Endothelial cell of umbilical vein (primary cell): Measurements from ENCODE around the gene MBNL2. TPM values are rescaled to one million over a fixed set of nuclear protein-coding genes. Genes with fewer than 3 reads are reported as not detected.

ENCODE experiments used
- BruUV-seq: library from RNA; stranded (reverse); fragments of 400-500 nt; replicated peaks from 2 replicates; lab custom pipeline; 2021; lab: Mats Ljungman, UMichigan
- CTCF ChIA-PET: fragments of 300-600, 350-600 bp; sonication (Branson Sonifier 250); formaldehyde crosslinking; loops from one replicate; lab custom pipeline; 2021; ENCODE audit warnings: antibody characterized with exemption, inconsistent platforms; lab: Charles Lee
- POLR2A ChIA-PET: fragments of 300-600, 350-600 bp; sonication (Branson Sonifier 250); formaldehyde crosslinking; loops from one replicate; lab custom pipeline; 2021; ENCODE audit warnings: antibody characterized with exemption, inconsistent platforms; lab: Charles Lee
- DNase-seq: peaks from one replicate; pipeline ENCODE4 v3.0.0-alpha.2; 2011; ENCODE audit warnings: low read depth, low spot score
- FAIRE-seq: peaks from 2 replicates; lab custom pipeline; 2011; peaks lifted over from hg19 to GRCh38; lab: Jason Lieb, UNC
- H2AFZ ChIP-seq: 2 replicates; pipeline ENCODE4 v1.6.0; 2012; ENCODE audit warnings: low read depth, low read length, control low read depth, inconsistent platforms
- H3K27ac ChIP-seq: 2 replicates; pipeline ENCODE4 v1.5.1; 2011; ENCODE audit warnings: low read depth, mild to moderate bottlenecking, control low read depth, low read length, moderate library complexity; ENCODE audit not compliant: insufficient read depth
- H3K27me3 ChIP-seq, 2 experiments: 2 replicates each; pipeline versions ENCODE4 v1.6.0 to v1.6.1; 2011; ENCODE audit warnings: low read length in 2 of 2, mixed read lengths in 1 of 2; ENCODE audit not compliant: control insufficient read depth in 2 of 2, insufficient read depth in 2 of 2
- H3K36me3 ChIP-seq, 2 experiments: 2 replicates in 1 of 2; 3 replicates in 1 of 2; pipeline ENCODE4 v1.5.1; 2011; ENCODE audit warnings: low read length in 2 of 2, mild to moderate bottlenecking in 1 of 2, moderate library complexity in 1 of 2; ENCODE audit not compliant: control insufficient read depth in 2 of 2, insufficient read depth in 2 of 2; ENCODE audit errors: extremely low read depth in 1 of 2
- H3K4me1 ChIP-seq: 3 replicates; pipeline ENCODE4 v1.5.1; 2011; ENCODE audit warnings: mild to moderate bottlenecking, low read length; ENCODE audit not compliant: control insufficient read depth, insufficient read depth; ENCODE audit errors: extremely low read depth
- H3K4me2 ChIP-seq: 2 replicates; pipeline ENCODE4 v1.6.1; 2011; ENCODE audit warnings: low read length, control low read depth, mixed read lengths; ENCODE audit not compliant: insufficient read depth
- H3K4me3 ChIP-seq, 3 experiments: fragments of 200-600 bp in 1 of 3; sonication (generic), shearing (Covaris generic) in 1 of 3; replicated peaks in 1 of 3; 2 replicates each; pipeline ENCODE4 v1.5.1; 2011 to 2016; ENCODE audit warnings: control low read depth in 3 of 3, low read length in 3 of 3, mild to moderate bottlenecking in 2 of 3, inconsistent platforms in 1 of 3, low read depth in 1 of 3, moderate library complexity in 1 of 3; ENCODE audit not compliant: insufficient read depth in 1 of 3
- H3K79me2 ChIP-seq: 2 replicates; pipeline ENCODE4 v1.6.0; 2012; ENCODE audit warnings: low read length, inconsistent platforms; ENCODE audit not compliant: control insufficient read depth, insufficient read depth
- H3K9ac ChIP-seq: replicated peaks from 2 replicates; pipeline ENCODE3; 2011; ENCODE audit warnings: low read length, control low read depth; ENCODE audit not compliant: insufficient read depth; ENCODE audit errors: extremely low read depth
- H3K9me1 ChIP-seq: replicated peaks from 3 replicates; pipeline ENCODE4 v1.6.0; 2011; ENCODE audit warnings: mild to moderate bottlenecking, low read length; ENCODE audit not compliant: control insufficient read depth, insufficient read depth; ENCODE audit errors: extremely low read depth
- H3K9me3 ChIP-seq: replicated peaks from 2 replicates; pipeline ENCODE4 v1.5.1; 2012; ENCODE audit warnings: low read length, inconsistent platforms; ENCODE audit not compliant: control insufficient read depth, insufficient read depth
- H4K20me1 ChIP-seq: replicated peaks from 2 replicates; pipeline ENCODE3; 2011; ENCODE audit warnings: mild to moderate bottlenecking, low read length; ENCODE audit not compliant: control insufficient read depth, insufficient read depth; ENCODE audit errors: extremely low read depth
- EZH2 ChIP-seq: IDR thresholded peaks from 2 replicates; pipeline ENCODE4 v1.6.1; 2012; ENCODE audit warnings: borderline replicate concordance, low read depth, mild to moderate bottlenecking, moderate library complexity, low read length, inconsistent platforms; ENCODE audit not compliant: severe bottlenecking
- FOS ChIP-seq: IDR thresholded peaks from 2 replicates; pipeline ENCODE4 v1.6.1; 2011; ENCODE audit warnings: mild to moderate bottlenecking, low read length, moderate library complexity, borderline replicate concordance; ENCODE audit not compliant: insufficient read depth
- GATA2 ChIP-seq: IDR thresholded peaks from 2 replicates; pipeline ENCODE4 v1.7.0; 2011; ENCODE audit warnings: low read depth, mild to moderate bottlenecking, moderate library complexity, mixed read lengths, low read length; ENCODE audit not compliant: insufficient read length, insufficient read depth
- JUN ChIP-seq: IDR thresholded peaks from 2 replicates; pipeline ENCODE4 v1.6.1; 2011; ENCODE audit warnings: borderline replicate concordance, low read depth; ENCODE audit not compliant: insufficient read length, insufficient read depth
- MYC ChIP-seq: IDR thresholded peaks from one replicate; pipeline ENCODE4 v1.6.1; 2011; ENCODE audit warnings: mild to moderate bottlenecking, low read depth, low read length
- POLR2A ChIP-seq: IDR thresholded peaks from 2 replicates; pipeline ENCODE4 v1.6.1; 2012; ENCODE audit warnings: low read depth, mild to moderate bottlenecking, control low read depth, low read length
- POLR2AphosphoS5 ChIP-seq: IDR thresholded peaks from 2 replicates; pipeline ENCODE4 v1.6.1; 2012; ENCODE audit warnings: low read depth, mild to moderate bottlenecking, control low read depth, low read length, moderate library complexity; ENCODE audit not compliant: insufficient read depth
- dilution Hi-C: fragments of 300-500 bp; cut with MboI; formaldehyde crosslinking; loops from one replicate; pipeline ENCODE4 v1.15.0; 2019; ENCODE audit warnings: low sequenced_read_pairs; ENCODE audit not compliant: extremely low pct_ligation_motif_present
- intact Hi-C: fragments of 100-400 bp; cut with micrococcal nuclease; formaldehyde crosslinking; loops from one replicate; pipeline ENCODE4 v1.10.0; 2022
- polyA plus RNA-seq, 4 experiments: library from polyadenylated mRNA; depleted of rRNA in 3 of 4; stranded (reverse) in 3 of 4; unstranded in 1 of 4; fragments of >200 nt; gene quantifications; 2 replicates each; pipeline versions ENCODE4 v1.2.1 to v1.2.3, GENCODE V29; 2011 to 2012; ENCODE audit warnings: missing spikeins in 1 of 4
- total RNA-seq: library from RNA; stranded (reverse); gene quantifications from 2 replicates; pipeline ENCODE4 v1.2.3, GENCODE V29; 2021
- TF ChIP-seq, protein P1 (sequence below), 2 donors: IDR thresholded peaks; 1 replicate in 1 of 2; 2 replicates in 1 of 2; pipeline ENCODE4 v1.5.1; 2011; ENCODE audit warnings: low read length in 2 of 2, mild to moderate bottlenecking in 2 of 2, moderate library complexity in 2 of 2, control low read depth in 1 of 2, inconsistent platforms in 1 of 2, low read depth in 1 of 2; ENCODE audit not compliant: insufficient read depth in 1 of 2; ENCODE audit errors: extremely low read depth in 1 of 2
- TF ChIP-seq, protein P2 (sequence below): IDR thresholded peaks from 2 replicates; pipeline ENCODE4 v1.6.1; 2011; ENCODE audit not compliant: insufficient read depth, insufficient read length

The MBNL2 gene
- total and polyA plus RNA-seq, 2 donors (not counting 3 experiments of a cell fraction or from before 2014, with no cell fraction given) = 32.9 to 76.5 TPM

DNA sequence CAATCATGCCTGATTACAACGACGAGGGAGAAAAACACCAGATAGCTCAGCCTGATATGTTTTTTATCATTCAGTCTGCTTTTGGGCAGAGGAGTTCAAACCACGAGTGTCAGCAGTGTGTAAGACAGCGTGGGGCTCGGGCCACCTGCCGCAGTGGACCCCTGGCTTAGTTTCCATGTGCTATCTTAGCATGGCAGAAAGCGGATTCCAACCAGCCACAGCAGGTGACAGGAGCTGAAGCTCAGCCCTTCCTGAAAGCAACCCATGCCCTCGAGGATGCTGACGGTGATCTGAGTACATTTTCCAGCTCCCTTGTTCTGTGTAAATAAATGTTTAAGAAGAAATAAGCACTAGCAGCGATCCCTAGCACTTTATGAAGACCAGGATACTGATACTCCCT, 32.2 kb upstream of the MBNL2 start:
- no peaks in the 10 kb centered on the region for H3K36me3 ChIP-seq
- FAIRE-seq (no peak), DNase-seq (no peak)
- CTCF ChIA-PET = no interaction called here
- no peaks in the 10 kb centered on the region for H3K9me3 ChIP-seq
- H3K4me3 ChIP-seq = no peak overlapping the region
- no peaks in the 10 kb centered on the region for H3K9me1 ChIP-seq
- peaks cover 0 to 5% of the 10 kb centered on the region in 2 experiments for H3K27me3 ChIP-seq
- no peak overlapping the region for H3K9ac ChIP-seq
- H4K20me1 ChIP-seq = no peaks in the 10 kb centered on the region
- no TSS peak for BruUV-seq
- dilution Hi-C loops = no loop called here
- intact Hi-C loops = no loop called here
- peaks cover 12% of the 10 kb centered on the region for H3K4me1 ChIP-seq
- H2AFZ ChIP-seq = no peak overlapping the region
- no peak overlapping the region for H3K27ac ChIP-seq
- POLR2A ChIA-PET = no interaction called here
- TF ChIP-seq GATA2 = no peak
- no peak for TF ChIP-seq FOS
- no peak for TF ChIP-seq POLR2A
- no peak for TF ChIP-seq MYC
- TF ChIP-seq, protein P1, sequence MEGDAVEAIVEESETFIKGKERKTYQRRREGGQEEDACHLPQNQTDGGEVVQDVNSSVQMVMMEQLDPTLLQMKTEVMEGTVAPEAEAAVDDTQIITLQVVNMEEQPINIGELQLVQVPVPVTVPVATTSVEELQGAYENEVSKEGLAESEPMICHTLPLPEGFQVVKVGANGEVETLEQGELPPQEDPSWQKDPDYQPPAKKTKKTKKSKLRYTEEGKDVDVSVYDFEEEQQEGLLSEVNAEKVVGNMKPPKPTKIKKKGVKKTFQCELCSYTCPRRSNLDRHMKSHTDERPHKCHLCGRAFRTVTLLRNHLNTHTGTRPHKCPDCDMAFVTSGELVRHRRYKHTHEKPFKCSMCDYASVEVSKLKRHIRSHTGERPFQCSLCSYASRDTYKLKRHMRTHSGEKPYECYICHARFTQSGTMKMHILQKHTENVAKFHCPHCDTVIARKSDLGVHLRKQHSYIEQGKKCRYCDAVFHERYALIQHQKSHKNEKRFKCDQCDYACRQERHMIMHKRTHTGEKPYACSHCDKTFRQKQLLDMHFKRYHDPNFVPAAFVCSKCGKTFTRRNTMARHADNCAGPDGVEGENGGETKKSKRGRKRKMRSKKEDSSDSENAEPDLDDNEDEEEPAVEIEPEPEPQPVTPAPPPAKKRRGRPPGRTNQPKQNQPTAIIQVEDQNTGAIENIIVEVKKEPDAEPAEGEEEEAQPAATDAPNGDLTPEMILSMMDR (IDR thresholded peaks at IDR 0.05; ENCODE audit: extremely low read depth in 1 of 2, insufficient read depth in 1 of 2, low read depth in 1 of 2, low read length in 2 of 2) = no peak
- TF ChIP-seq EZH2 = no peak
- TF ChIP-seq POLR2AphosphoS5 = no peak
- TF ChIP-seq, protein P2, sequence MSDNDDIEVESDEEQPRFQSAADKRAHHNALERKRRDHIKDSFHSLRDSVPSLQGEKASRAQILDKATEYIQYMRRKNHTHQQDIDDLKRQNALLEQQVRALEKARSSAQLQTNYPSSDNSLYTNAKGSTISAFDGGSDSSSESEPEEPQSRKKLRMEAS = no peak
- TF ChIP-seq JUN = no peak
- H3K79me2 ChIP-seq = no peaks in the 10 kb centered on the region
- H3K4me2 ChIP-seq = no peak overlapping the region
